B cell (primary cell): ENCODE results near the gene PRR7.

Source experiments
- CTCF ChIP-seq: fragments of 200-600 bp; IDR thresholded peaks from one replicate; pipeline ENCODE4 v1.8.0; 2022; ENCODE audit warnings: antibody characterized with exemption, mild to moderate bottlenecking
- EZH2 ChIP-seq: IDR thresholded peaks from 2 replicates; pipeline ENCODE4 v1.6.1; 2012; ENCODE audit warnings: borderline replicate concordance, low read depth, mild to moderate bottlenecking, moderate library complexity, low read length; ENCODE audit not compliant: insufficient read depth, poor library complexity, severe bottlenecking

DNA sequence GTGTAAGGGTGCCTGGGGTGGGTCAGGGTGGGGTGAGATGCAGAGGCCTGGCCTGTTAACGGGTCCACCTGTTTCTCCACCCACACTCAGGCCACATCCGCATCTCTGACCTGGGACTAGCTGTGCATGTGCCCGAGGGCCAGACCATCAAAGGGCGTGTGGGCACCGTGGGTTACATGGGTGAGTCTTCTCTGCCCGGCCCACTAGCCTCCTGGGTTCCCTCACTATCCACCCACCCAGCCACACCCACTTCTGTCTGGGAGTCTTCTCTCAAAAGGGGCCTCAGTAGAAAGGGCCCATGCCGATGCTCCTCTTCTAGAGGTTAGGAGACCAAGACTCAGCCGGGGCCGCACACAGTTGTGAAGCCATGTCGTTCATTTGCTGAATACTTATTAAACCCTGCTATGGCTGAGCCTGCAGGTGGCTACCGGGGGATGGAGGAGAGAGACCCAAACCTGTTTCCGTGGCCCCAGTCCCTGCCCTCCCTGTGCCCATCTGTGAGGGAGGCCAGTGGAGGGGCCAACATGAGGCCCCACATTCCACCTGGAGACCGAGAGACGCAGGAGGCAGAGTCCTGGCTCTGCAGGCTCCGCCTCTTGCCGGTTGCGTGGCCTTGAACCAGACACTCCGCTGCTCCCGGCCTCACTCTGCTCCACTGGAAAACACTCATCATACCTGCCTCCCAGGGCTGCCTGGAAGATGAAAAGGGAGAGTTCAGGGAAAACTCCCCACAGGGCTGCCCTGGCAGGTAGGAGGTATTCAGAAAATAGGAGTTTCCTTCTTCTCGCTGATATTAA lies 11.5 kb upstream of the PRR7 start:
- TF ChIP-seq CTCF = no peak
- no peak for TF ChIP-seq EZH2
